22Rv1 (cell line): Measurements from ENCODE around the gene EVA1A.

Source experiments
- H3K27ac ChIP-seq: fragments of 450-650 bp; 2 replicates; pipeline ENCODE4 v1.5.1; 2017
- CTCF ChIP-seq: fragments of 450-650 bp; IDR thresholded peaks from 2 replicates; pipeline ENCODE4 v1.5.1; 2017; ENCODE audit warnings: mild to moderate bottlenecking
- ZFX ChIP-seq: fragments of 450-650 bp; IDR thresholded peaks from 2 replicates; pipeline ENCODE4 v1.6.1; 2017; ENCODE audit warnings: antibody characterized with exemption, borderline replicate concordance

The EVA1A gene

GRCh38 chr2:75577280-75577679 is 16.5 kb upstream of the EVA1A start:
- no peak overlapping the region for H3K27ac ChIP-seq
- TF ChIP-seq CTCF (no peak), ZFX (no peak)

- TF ChIP-seq CTCF (no peak), ZFX (no peak)
- no peak overlapping the region for H3K27ac ChIP-seq
Observed at GRCh38 chr2:75574106-75574505, 13.4 kb upstream of the EVA1A start.

GRCh38 chr2:75573145-75573878 is 12.6 kb upstream of the EVA1A start:
- H3K27ac ChIP-seq = no peak overlapping the region
- no peak for TF ChIP-seq CTCF
- no peak for TF ChIP-seq ZFX

- no peak overlapping the region for H3K27ac ChIP-seq
- no peak for TF ChIP-seq ZFX
- TF ChIP-seq CTCF = no peak
Observed at GRCh38 chr2:75571730-75572430, 11.1 kb upstream of the EVA1A start.

- H3K27ac ChIP-seq = no peak overlapping the region
- TF ChIP-seq ZFX (no peak), CTCF (no peak)
Observed at GRCh38 chr2:75570948-75571729, 10.4 kb upstream of the EVA1A start.

GRCh38 chr2:75570024-75570947 is 9.5 kb upstream of the EVA1A start:
- TF ChIP-seq ZFX = no peak
- no peak for TF ChIP-seq CTCF
- H3K27ac ChIP-seq = no peak overlapping the region
